Ovary (tissue), 9 donors: ENCODE data around the gene RSPH6A. TPM values are rescaled to one million over a fixed set of nuclear protein-coding genes. Genes with fewer than 3 reads are reported as not detected.

Experiments used
- DNase-seq, 5 donors: peaks; one replicate each; pipeline ENCODE4 v3.0.0-alpha.2; 2019 to 2020
- H3K27ac ChIP-seq, 2 donors: fragments of 200-600 bp; one replicate each; pipeline versions ENCODE4 v1.5.1 to v1.8.0; 2019 to 2022
- H3K27me3 ChIP-seq: fragments of 200-600 bp; one replicate; pipeline ENCODE4 v1.8.0; 2022
- H3K36me3 ChIP-seq: fragments of 200-600 bp; sonication (generic); one replicate; pipeline ENCODE4 v1.5.1; 2019
- H3K4me1 ChIP-seq: one replicate; pipeline ENCODE4 v1.8.1; 2013; ENCODE audit warnings: mild to moderate bottlenecking, moderate library complexity; ENCODE audit not compliant: insufficient read depth
- H3K4me3 ChIP-seq: fragments of 200-600 bp; sonication (generic); one replicate; pipeline ENCODE4 v1.5.1; 2017
- H3K9me3 ChIP-seq, 2 donors: fragments of 200-600 bp in 1 of 2; sonication (generic) in 1 of 2; one replicate each; pipeline versions ENCODE4 v1.5.1 to v1.8.1; 2013 to 2019; ENCODE audit warnings: mild to moderate bottlenecking in 1 of 2, moderate library complexity in 1 of 2
- EP300 ChIP-seq: sonication (generic); formaldehyde crosslinking; IDR thresholded peaks from one replicate; pipeline ENCODE4 v1.6.1; 2017; ENCODE audit warnings: antibody characterized with exemption
- POLR2A ChIP-seq: fragments of 450-650 bp; IDR thresholded peaks from one replicate; pipeline ENCODE4 v1.6.1; 2017; ENCODE audit warnings: antibody characterized with exemption, mild to moderate bottlenecking, moderate library complexity
- WGBS, 3 donors: extraction: QIAGEN DNeasy Blood & Tissue Kit in 1 of 3; methylation state at CpG; one replicate each; pipeline versions ENCODE4 v1.1.5 to v1.1.7; 2013 to 2017; 5-methylcytosine and 5-hydroxymethylcytosine counted together
- intact Hi-C, 4 donors: fragments of 100-400 bp; cut with DNase I; formaldehyde crosslinking; loops; one replicate each; pipeline versions ENCODE4 v1.11.0 to v1.15.1; 2022 to 2023
- polyA plus RNA-seq, 2 donors: library from polyadenylated mRNA; stranded (reverse); fragments of 200-250 nt in 1 of 2; fragments of 350-450 nt in 1 of 2; fragmentation: Illumina TruSeq in 1 of 2; extraction: RNeasy Lipid Tissue Mini Kit (QIAGEN cat#74804) in 1 of 2; gene quantifications; one replicate each; pipeline ENCODE4 v1.2.3, GENCODE V29; 2013 to 2014
- total RNA-seq, 7 donors: library from RNA; depleted of rRNA in 2 of 7; stranded (reverse); fragments of >200 nt in 2 of 7; fragmentation: NEBNext Ultra II Directional in 3 of 7; extraction: Animal tissue kit (Norgen Biotek cat#: 25700) in 3 of 7; gene quantifications; one replicate each; pipeline versions ENCODE4 v1.1.0 to v1.2.4, GENCODE V29; 2016 to 2023
- TF ChIP-seq, protein P1 (sequence below), 3 donors: fragments of 450-650 bp in 2 of 3; fragments of 200-600 bp in 1 of 3; IDR thresholded peaks; one replicate each; pipeline versions ENCODE4 v1.5.1 to v1.8.0; 2016 to 2022; ENCODE audit warnings: antibody characterized with exemption in 3 of 3, mild to moderate bottlenecking in 1 of 3
- donor health status: DM: no; HTN: no; CAD: no; lungs with moderate emphysema.
- donor health status: DM: no; HTN: no; CAD: no.
- donor health status: Bipolar disorder and iron deficiency.
- donor health status: DM: yes; HTN: yes; CAD: no.
- donor health status: DM: no; HTN: no; CAD: no.
- donor health status: DM: yes; HTN: yes; CAD: no.

RSPH6A gene
- total and polyA plus RNA-seq, 9 donors: 0.13 to 0.15 TPM; not detected in 7

DNA sequence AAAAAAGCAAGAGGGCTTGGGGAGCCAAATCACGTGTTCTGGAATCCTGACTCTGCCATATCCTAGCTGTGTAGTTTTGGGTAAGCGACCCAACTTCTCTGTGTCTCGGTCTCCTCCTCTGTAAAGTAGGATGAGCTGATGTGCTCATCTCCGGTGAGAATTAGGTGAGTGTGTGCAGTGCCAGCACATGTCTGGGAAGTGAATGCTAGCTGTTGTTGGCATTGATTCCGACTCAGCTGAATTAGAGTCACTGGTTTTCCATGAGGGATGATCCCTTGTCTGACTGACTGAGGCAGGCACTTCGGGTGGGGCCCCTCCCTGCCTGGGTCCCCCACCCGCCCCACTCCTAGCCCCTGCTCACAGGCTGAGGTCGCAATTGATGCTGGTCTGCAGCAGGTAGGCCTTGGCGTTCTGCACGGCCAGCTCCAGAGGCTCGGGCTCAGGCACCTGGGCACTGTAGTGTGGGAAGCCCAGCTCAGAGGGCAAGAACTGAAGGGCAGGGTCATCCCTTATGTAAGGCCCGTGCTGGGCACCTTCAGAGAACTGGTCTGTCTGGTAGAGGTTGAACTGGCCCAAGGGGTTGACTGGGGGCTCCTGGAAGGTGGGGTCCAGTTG lies 835 bp downstream of the RSPH6A start:
- no peak for DNase-seq
- no peaks in the 10 kb centered on the region for H3K9me3 ChIP-seq
- intact Hi-C loops: loop anchor here in 1 of 4 donors (10.0 kb wide), 1 partner anchor 71 kb away; the partner anchor contains the start of gene IRF2BP1
- H3K27ac ChIP-seq: no peak overlapping the region
- no peaks in the 10 kb centered on the region for H3K27me3 ChIP-seq
- H3K4me3 ChIP-seq: no peak overlapping the region
- peaks cover 7% of the 10 kb centered on the region for H3K4me1 ChIP-seq
- no peaks in the 10 kb centered on the region for H3K36me3 ChIP-seq
- WGBS, 3 donors: 79 to 85% (median 82%) methylated on average over 9 to 12 of the region's 12 CpGs
- TF ChIP-seq POLR2A: no peak
- no peak for TF ChIP-seq EP300
- TF ChIP-seq, protein P1, sequence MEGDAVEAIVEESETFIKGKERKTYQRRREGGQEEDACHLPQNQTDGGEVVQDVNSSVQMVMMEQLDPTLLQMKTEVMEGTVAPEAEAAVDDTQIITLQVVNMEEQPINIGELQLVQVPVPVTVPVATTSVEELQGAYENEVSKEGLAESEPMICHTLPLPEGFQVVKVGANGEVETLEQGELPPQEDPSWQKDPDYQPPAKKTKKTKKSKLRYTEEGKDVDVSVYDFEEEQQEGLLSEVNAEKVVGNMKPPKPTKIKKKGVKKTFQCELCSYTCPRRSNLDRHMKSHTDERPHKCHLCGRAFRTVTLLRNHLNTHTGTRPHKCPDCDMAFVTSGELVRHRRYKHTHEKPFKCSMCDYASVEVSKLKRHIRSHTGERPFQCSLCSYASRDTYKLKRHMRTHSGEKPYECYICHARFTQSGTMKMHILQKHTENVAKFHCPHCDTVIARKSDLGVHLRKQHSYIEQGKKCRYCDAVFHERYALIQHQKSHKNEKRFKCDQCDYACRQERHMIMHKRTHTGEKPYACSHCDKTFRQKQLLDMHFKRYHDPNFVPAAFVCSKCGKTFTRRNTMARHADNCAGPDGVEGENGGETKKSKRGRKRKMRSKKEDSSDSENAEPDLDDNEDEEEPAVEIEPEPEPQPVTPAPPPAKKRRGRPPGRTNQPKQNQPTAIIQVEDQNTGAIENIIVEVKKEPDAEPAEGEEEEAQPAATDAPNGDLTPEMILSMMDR (IDR thresholded peaks at IDR 0.05): no peak

DNA sequence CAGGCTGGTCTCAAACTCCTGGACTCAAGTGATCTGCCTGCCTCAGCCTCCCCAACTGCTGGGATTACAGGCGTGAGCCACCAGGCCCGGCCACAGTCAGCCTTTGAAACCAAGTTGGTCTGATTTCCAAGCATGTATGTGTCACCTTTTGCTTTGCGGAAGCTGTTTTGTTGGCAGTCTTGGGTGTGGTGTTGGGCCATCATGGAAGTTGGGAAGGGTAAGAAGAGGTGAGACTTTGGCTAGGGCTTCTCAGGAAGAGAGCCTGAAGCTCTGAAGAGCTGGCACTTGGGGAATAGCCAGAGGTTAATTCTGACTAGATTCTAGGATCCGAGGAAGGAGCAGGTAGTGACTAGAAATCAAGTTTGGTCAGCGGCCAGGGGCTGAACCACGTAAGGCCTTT lies 2.8 kb downstream of the RSPH6A start:
- TF ChIP-seq POLR2A (no peak), EP300 (no peak)
- TF ChIP-seq, protein P1 (IDR thresholded peaks at IDR 0.05): no peak
- Histone ChIP-seq H3K4me3 (no peak overlapping the region), H3K27ac (no peak overlapping the region), H3K9me3 (no peaks in the 10 kb centered on the region), H3K4me1 (peaks cover 7% of the 10 kb centered on the region), H3K36me3 (no peaks in the 10 kb centered on the region), H3K27me3 (no peaks in the 10 kb centered on the region)
- intact Hi-C loops: loop anchor here in 1 of 4 donors (10.0 kb wide), 1 partner anchor 73 kb away; the partner anchor contains the start of gene IRF2BP1
- WGBS, 3 donors: 88 to 90% (median 89%) methylated on average over 6 of the region's 6 CpGs
- DNase-seq: no peak

DNA sequence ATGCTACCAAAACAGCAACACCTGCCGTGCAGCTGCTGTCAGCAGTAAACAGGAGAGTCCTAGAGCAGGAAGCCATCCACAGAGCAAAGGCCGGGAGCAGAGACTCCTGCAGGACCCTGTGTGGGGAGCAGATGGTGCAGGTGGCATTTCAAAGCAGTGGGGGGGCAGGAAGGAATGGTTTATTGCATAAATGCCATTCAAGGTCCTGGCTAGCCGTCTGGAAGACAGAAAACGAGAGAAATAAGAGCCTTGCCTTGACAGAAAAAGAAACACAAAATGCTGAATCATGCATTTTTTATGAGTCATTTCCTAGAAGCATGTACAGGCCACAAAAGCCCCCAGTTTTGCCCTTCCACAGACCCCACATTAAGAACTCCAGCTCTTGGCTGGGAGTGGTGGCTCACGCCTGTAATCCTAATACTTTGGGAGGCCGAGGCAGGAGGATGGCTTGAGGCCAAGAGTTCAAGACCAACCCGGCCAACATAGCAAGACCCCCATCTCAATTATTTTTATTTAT lies 5.4 kb downstream of the RSPH6A start:
- DNase-seq: no peak
- H3K27me3 ChIP-seq: no peaks in the 10 kb centered on the region
- 18 to 31% (median 23%) methylated on average over 7 of the region's 7 CpGs for WGBS, 3 donors
- intact Hi-C loops: loop anchor here in 1 of 4 donors (10.0 kb wide), 1 partner anchor 75 kb away; the partner anchor contains the start of gene IRF2BP1
- H3K36me3 ChIP-seq: no peaks in the 10 kb centered on the region
- no peak overlapping the region for H3K27ac ChIP-seq
- TF ChIP-seq EP300 (no peak), POLR2A (no peak)
- TF ChIP-seq, protein P1 (IDR thresholded peaks at IDR 0.05): no peak
- H3K4me3 ChIP-seq: no peak overlapping the region
- H3K9me3 ChIP-seq: no peaks in the 10 kb centered on the region
- peaks cover 2% of the 10 kb centered on the region for H3K4me1 ChIP-seq

DNA sequence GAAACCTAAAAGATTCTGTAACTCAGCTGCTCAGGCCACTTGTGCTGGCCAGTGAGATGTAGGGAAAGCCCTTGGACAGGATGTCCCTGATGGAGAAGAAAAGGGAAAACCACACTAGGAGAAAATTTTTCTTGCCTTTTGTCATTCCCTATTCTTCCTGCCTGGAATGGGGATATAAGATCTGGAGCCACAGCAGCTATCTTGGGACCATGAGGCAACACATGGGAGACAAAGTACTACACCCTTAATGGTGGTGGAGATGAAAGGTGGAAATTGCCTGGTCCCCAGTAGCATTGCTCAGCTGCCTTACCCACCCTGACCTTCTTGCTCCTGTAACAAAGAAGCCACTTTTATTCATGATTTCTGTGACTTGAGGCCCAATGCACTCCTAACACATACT lies 9.4 kb downstream of the RSPH6A start:
- Histone ChIP-seq H3K4me1 (peaks cover 2% of the 10 kb centered on the region), H3K9me3 (no peaks in the 10 kb centered on the region), H3K27ac (no peak overlapping the region), H3K27me3 (no peaks in the 10 kb centered on the region), H3K36me3 (no peaks in the 10 kb centered on the region), H3K4me3 (no peak overlapping the region)
- no peak for TF ChIP-seq EP300
- TF ChIP-seq, protein P1 (IDR thresholded peaks at IDR 0.05): no peak
- TF ChIP-seq POLR2A: no peak
- intact Hi-C loops: no loop called here
- DNase-seq: no peak
